Spleen (tissue), 11 donors: ENCODE results near the gene PRKACA. TPM values are rescaled to one million over a fixed set of nuclear protein-coding genes. Genes with fewer than 3 reads are reported as not detected.

Experiments used
- DNase-seq: peaks from one replicate; pipeline ENCODE4 v3.0.0-alpha.2; 2020
- H3K27ac ChIP-seq, 8 donors: fragments of 200-600 bp; sonication (generic) in 7 of 8; 1 replicate in 4 of 8; 2 replicates in 4 of 8; pipeline versions ENCODE4 v1.5.0 to v1.8.0; 2016 to 2021; ENCODE audit warnings: inconsistent platforms in 4 of 8, mild to moderate bottlenecking in 4 of 8, moderate library complexity in 1 of 8
- H3K27me3 ChIP-seq, 7 donors: fragments of 200-600 bp; sonication (generic) in 6 of 7; replicated peaks in 1 of 7; 1 replicate in 4 of 7; 2 replicates in 3 of 7; pipeline versions ENCODE4 v1.5.0 to v1.8.0; 2016 to 2021; ENCODE audit warnings: inconsistent platforms in 3 of 7, mild to moderate bottlenecking in 1 of 7
- H3K36me3 ChIP-seq, 6 donors: fragments of 200-600 bp; sonication (generic) in 5 of 6; 1 replicate in 4 of 6; 2 replicates in 2 of 6; pipeline versions ENCODE4 v1.5.0 to v1.8.0; 2016 to 2021; ENCODE audit warnings: inconsistent platforms in 2 of 6
- H3K4me1 ChIP-seq, 6 donors: fragments of 200-600 bp; sonication (generic) in 5 of 6; 1 replicate in 3 of 6; 2 replicates in 3 of 6; pipeline versions ENCODE4 v1.5.0 to v1.8.0; 2016 to 2021; ENCODE audit warnings: inconsistent platforms in 3 of 6
- H3K4me3 ChIP-seq, 8 donors: fragments of 200-600 bp; sonication (generic) in 7 of 8; 1 replicate in 4 of 8; 2 replicates in 4 of 8; pipeline versions ENCODE4 v1.5.0 to v1.8.0; 2016 to 2021; ENCODE audit warnings: inconsistent platforms in 4 of 8, mild to moderate bottlenecking in 4 of 8, moderate library complexity in 2 of 8
- H3K9me3 ChIP-seq, 8 donors: fragments of 200-600 bp; sonication (generic) in 7 of 8; 1 replicate in 4 of 8; 2 replicates in 4 of 8; pipeline versions ENCODE4 v1.5.0 to v1.8.0; 2016 to 2021; ENCODE audit warnings: inconsistent platforms in 4 of 8
- CTCF ChIP-seq, 11 experiments: fragments of 200-600 bp in 7 of 11; fragments of 450-650 bp in 4 of 11; sonication (generic) in 4 of 11; IDR thresholded peaks in 8 of 11; conservative IDR thresholded peaks in 3 of 11; 1 replicate in 7 of 11; 2 replicates in 4 of 11; pipeline versions ENCODE4 v1.4.0 to v1.8.0; 2016 to 2021; ENCODE audit warnings: antibody characterized with exemption in 11 of 11, inconsistent platforms in 4 of 11, mild to moderate bottlenecking in 1 of 11
- POLR2A ChIP-seq, 3 donors: fragments of 450-650 bp; IDR thresholded peaks; one replicate each; pipeline ENCODE4 v1.5.1; 2017; ENCODE audit warnings: antibody characterized with exemption in 3 of 3, mild to moderate bottlenecking in 1 of 3
- POLR2AphosphoS5 ChIP-seq, 3 donors: sonication (generic); formaldehyde crosslinking; IDR thresholded peaks; one replicate each; pipeline ENCODE4 v1.5.1; 2017; ENCODE audit warnings: antibody characterized with exemption in 3 of 3
- WGBS, 5 donors: extraction: QIAGEN DNeasy Blood & Tissue Kit in 3 of 5; methylation state at CpG; one replicate each; pipeline versions ENCODE4 v1.1.5 to v1.1.7; 2013 to 2018; 5-methylcytosine and 5-hydroxymethylcytosine counted together
- intact Hi-C: fragments of 100-400 bp; cut with DNase I; formaldehyde crosslinking; loops from one replicate; pipeline ENCODE4 v1.15.0; 2023; ENCODE audit warnings: low total_unique reads
- polyA plus RNA-seq, 3 donors: library from polyadenylated mRNA; stranded (reverse); fragments of 200-250 nt; gene quantifications; one replicate each; pipeline ENCODE4 v1.2.1, GENCODE V29; 2013
- total RNA-seq, 7 donors: library from RNA; depleted of rRNA in 3 of 7; stranded (reverse); fragments of >200 nt in 3 of 7; fragmentation: NEBNext Ultra II Directional in 4 of 7; extraction: Animal tissue kit (Norgen Biotek cat#: 25700) in 4 of 7; gene quantifications; one replicate each; pipeline versions ENCODE4 v1.1.0 to v1.2.1, GENCODE V29; 2016 to 2021
- donor health status: healthy with polysubstance abuse.
- donor health status: DM: no; HTN: no; CAD: no; lungs with moderate emphysema.
- donor health status: DM: no; HTN: no; CAD: no.
- donor health status: Bipolar disorder and iron deficiency.
- donor health status: healthy.
- donor health status: DM: no; HTN: no; CAD: no.
- donor health status: DM: yes; HTN: yes; CAD: no.

The PRKACA gene
- total and polyA plus RNA-seq, 10 donors: 26.6 to 256 (median 109) TPM

DNA sequence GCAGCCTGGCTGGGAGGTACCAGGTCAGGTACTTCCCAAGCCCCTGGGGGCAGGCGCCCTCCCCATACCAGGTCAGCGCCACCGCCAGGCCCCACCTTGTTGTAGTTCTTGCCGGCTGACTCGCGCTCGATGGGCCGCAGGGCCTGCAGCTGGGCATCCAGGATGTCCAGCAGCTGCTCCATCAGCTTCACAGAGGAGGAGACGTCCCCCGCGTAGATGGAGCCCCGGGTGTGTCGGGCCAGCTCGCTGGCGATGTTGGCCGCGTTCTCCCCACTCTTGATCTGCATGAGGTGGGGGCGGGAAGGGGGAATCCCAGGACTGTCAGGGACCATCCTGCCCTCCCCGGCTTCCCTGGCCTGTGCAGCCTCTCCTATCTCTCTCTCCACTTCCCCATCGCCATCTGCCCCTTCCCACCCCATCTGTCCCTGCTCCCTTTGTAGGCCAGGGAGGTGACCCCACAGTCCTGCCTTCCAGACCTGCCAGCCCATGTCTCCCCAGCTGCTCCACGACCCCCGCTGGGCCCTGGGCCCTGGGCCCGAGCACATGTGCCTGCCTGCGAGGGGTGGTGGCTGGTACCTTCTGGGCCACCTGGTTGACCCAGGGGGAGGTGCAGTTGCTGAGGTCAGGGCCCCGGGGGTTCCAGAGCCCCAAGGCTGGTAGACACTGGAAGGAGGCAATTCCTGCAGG, 42.6 kb upstream of the PRKACA start:
- TF ChIP-seq POLR2A (IDR thresholded peaks at IDR 0.05) (no peak), POLR2AphosphoS5 (IDR thresholded peaks at IDR 0.05) (peak in 1 of 3 donors; percentile 25), CTCF (IDR thresholded peaks at IDR 0.05 in 8 of 11, conservative IDR thresholded peaks at IDR 0.05 in 3 of 11) (no peak)
- intact Hi-C loops: no loop called here
- Histone ChIP-seq H3K27me3 (peaks cover 0 to 6% (median 0%) of the 10 kb centered on the region in 7 donors), H3K36me3 (peaks cover 3 to 58% (median 25%) of the 10 kb centered on the region in 6 donors), H3K27ac (no peak overlapping the region), H3K4me1 (no peaks in the 10 kb centered on the region), H3K4me3 (no peak overlapping the region), H3K9me3 (no peaks in the 10 kb centered on the region)
- 83 to 88% (median 86%) methylated on average over 17 to 25 of the region's 25 CpGs for WGBS, 5 donors
- no peak for DNase-seq

DNA sequence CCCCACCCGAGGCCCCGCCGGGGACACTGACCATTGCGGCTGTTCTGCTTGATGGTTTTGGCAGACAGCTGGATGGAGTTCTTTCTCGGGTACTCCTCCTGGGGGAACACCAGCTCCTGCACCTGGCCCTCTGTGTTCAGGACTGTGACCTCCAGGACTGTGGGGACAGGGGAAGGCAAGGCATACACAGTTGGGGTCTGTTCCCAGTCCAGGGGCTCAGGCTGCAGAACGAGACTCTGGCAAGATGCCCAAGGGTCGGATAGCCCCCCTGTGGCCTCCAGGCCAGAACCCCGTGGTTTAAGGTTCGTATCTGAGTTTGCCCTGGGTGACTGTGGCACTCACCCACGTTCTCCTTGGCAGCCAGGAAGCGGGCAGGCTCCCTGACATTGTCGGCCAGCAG, 41.5 kb upstream of the PRKACA start:
- Histone ChIP-seq H3K4me3 (no peak overlapping the region), H3K36me3 (peaks cover 3 to 63% (median 26%) of the 10 kb centered on the region in 6 donors), H3K27ac (no peak overlapping the region), H3K9me3 (no peaks in the 10 kb centered on the region), H3K4me1 (no peaks in the 10 kb centered on the region), H3K27me3 (no peaks in the 10 kb centered on the region)
- 48 to 83% (median 71%) methylated on average over 4 to 12 of the region's 12 CpGs for WGBS, 5 donors
- intact Hi-C loops: no loop called here
- peak in 1 of 3 donors; percentile 34 for TF ChIP-seq POLR2AphosphoS5 (IDR thresholded peaks at IDR 0.05)
- TF ChIP-seq CTCF (IDR thresholded peaks at IDR 0.05 in 8 of 11, conservative IDR thresholded peaks at IDR 0.05 in 3 of 11): no peak
- no peak for TF ChIP-seq POLR2A (IDR thresholded peaks at IDR 0.05)
- DNase-seq: no peak

DNA sequence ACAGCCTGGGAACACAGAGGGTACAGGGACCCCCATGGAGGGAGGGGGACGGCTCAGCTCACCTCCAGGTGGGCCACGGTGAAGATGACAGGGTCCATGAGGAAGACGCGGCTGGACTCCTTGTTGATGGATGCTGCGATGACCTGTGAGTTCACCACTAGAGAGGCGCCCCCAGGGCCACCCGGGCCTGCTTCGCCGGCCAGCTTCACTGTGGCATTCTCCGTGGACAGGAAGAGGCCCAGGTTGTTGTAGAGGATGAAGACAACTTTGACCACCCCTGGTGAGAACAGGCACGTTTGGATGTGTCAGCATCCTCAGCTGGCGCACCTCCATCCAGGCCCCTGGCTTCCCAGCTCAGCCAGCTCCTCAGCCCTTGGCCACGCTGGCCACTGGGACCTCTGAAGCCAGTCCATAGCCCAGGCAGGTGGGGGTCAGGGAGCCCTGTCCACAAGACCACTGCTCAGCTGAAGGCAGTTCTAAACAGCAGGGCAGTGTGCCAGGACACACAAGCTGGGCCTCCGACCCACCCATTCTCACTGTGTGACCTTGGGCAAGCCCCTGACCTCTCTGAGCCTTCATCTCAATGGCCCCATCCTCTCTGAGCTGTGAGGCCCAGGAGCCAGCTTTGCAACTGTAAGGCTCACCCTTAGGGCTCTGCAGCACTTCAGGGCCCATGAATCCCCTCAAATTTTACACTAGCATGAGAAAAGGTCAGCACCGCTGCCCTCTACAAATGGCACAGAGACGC, 40.9 kb upstream of the PRKACA start:
- DNase-seq: no peak
- Histone ChIP-seq H3K4me3 (no peak overlapping the region), H3K4me1 (no peaks in the 10 kb centered on the region), H3K9me3 (no peaks in the 10 kb centered on the region), H3K36me3 (peaks cover 3 to 63% (median 26%) of the 10 kb centered on the region in 6 donors), H3K27ac (no peak overlapping the region), H3K27me3 (no peaks in the 10 kb centered on the region)
- WGBS, 5 donors: 82 to 93% (median 87%) methylated on average over 5 to 16 of the region's 16 CpGs
- intact Hi-C loops: no loop called here
- TF ChIP-seq POLR2A (IDR thresholded peaks at IDR 0.05): no peak
- no peak for TF ChIP-seq CTCF (IDR thresholded peaks at IDR 0.05 in 8 of 11, conservative IDR thresholded peaks at IDR 0.05 in 3 of 11)
- peak in 1 of 3 donors; percentile 17 for TF ChIP-seq POLR2AphosphoS5 (IDR thresholded peaks at IDR 0.05)
